Skeletal muscle cell (primary cell): Measurements from ENCODE around the gene ARHGEF25.
A peak's percentile ranks its signal among the peaks of the same experiment; 100 is the strongest.
"Not testable (repeated sequence)": the region's sequence is repeated elsewhere in the genome, so short reads cannot be mapped to it uniquely, and the experiment has no call there.

ENCODE experiments used
- DNase-seq: peaks from one replicate; pipeline ENCODE4 v3.0.0-alpha.2; 2010; ENCODE audit warnings: low read depth
- H3K4me3 ChIP-seq: 2 replicates; pipeline ENCODE4 v1.5.1; 2011; ENCODE audit warnings: low read depth, mild to moderate bottlenecking, control low read depth, low read length, moderate library complexity

The ARHGEF25 gene

GRCh38 chr12:57630891-57631433, 19.7 kb downstream of the ARHGEF25 start:
- H3K4me3 ChIP-seq = no peak overlapping the region

GRCh38 chr12:57631566-57632072, 20.4 kb downstream of the ARHGEF25 start:
- no peak overlapping the region for H3K4me3 ChIP-seq
- no peak for DNase-seq

More at GRCh38 chr12:57630891-57631433, 19.7 kb downstream of the ARHGEF25 start:
- no peak for DNase-seq

DNA sequence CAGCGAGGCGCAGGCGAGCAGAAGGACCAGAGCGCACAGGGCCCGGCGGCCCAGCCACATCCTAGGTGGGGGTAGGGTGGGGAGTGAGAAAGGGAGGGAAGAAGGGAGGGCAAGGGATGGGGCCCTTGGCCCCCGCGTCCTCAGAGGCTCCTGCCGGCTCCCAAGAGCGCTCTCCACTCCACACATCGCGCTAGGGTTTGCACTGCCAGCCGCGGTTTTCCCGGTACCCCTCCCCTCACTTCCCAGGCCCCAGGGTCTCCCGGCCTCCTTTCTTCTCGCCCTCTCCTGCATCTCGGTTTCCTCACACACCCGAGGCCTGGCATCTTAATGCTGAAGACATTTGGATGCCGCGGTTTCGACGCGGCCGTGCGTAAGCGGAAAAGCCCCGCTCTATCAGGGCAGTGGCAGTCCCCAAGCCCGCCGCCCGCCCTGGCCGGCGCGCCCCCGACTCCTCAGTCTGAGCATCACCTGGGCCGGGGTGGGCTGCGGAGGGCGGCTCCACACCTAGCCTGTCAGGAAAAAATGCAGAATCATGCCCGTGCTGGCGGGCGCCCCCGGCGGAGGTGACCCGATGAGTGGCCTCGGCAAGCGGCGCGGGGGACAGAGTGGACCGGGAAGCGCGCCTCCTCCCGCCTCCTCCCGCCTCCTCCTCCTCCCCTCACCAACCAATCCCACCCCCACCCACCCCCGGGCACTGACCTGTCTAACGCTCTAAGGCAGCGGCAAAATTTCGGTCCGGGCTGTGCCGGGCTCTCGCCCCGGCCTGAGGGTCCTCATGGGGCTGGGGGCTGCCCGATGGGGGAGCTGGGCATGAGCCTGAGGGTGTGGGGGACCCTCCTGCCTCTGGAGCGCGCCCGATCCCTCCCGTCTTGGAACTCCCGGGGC, 21.1 kb downstream of the ARHGEF25 start:
- no peak for DNase-seq
- peak overlapping the region; percentile 54 for H3K4me3 ChIP-seq

- DNase-seq = no peak
- H3K4me3 ChIP-seq = peak within 1 kb of the TSS; percentile 54
Observed at GRCh38 chr12:57632958-57633840, 22.0 kb downstream of the ARHGEF25 start, which contains the start of gene B4GALNT1. B4GALNT1 (minus strand) TSS chr12:57633201; CDS start chr12:57632132, 1,069 bp downstream.

DNA sequence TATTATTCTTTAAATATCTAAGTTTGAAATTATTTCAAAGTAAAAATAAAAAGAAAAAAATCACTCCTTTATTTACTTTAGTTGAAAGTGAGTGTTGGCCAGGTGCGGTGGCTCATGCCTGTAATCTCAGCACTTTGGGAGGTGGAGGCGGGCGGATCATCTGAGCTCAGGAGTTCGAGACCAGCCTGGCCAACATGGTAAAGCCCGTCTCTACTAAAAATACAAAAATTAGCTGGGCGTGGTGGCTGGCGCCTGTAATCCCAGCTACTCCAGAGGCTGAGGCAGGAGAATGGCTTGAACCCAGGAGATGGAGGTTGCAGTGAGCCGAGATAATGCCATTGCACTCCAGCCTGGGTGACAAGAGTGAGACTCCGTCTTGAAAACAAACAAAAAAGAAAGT, 25.5 kb downstream of the ARHGEF25 start:
- not testable (repeated sequence) for H3K4me3 ChIP-seq, DNase-seq

DNA sequence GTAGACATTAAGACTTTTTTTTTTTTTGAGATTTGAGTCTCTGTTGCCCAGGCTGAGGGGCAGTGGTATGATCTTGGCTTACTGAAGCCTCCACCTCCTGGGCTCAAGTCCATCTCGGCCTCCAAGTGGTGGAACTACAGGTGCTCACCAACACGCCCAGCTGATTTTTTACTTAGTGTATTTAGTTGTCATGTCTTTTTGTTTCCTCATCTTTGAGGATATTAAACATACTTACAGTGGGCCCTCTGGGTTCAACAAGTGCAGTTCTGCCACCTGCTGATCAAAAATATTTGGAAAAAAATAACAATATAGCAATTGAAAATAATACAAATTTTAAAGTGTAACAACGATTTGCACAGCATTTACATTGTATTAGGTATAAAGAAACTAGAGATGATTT, 26.1 kb downstream of the ARHGEF25 start:
- no peak overlapping the region for H3K4me3 ChIP-seq
- DNase-seq = no peak

- no peak overlapping the region for H3K4me3 ChIP-seq
- DNase-seq = no peak
Observed at GRCh38 chr12:57638096-57638495, 26.9 kb downstream of the ARHGEF25 start.

GRCh38 chr12:57640175-57641042, 29.2 kb downstream of the ARHGEF25 start:
- DNase-seq = no peak
- no peak overlapping the region for H3K4me3 ChIP-seq

- H3K4me3 ChIP-seq = no peak overlapping the region
- no peak for DNase-seq
Observed at GRCh38 chr12:57641699-57642442, 30.6 kb downstream of the ARHGEF25 start.

- DNase-seq, H3K4me3 ChIP-seq: not testable (repeated sequence)
Observed at GRCh38 chr12:57645990-57646658, 34.9 kb downstream of the ARHGEF25 start.

GRCh38 chr12:57646659-57647049, 35.4 kb downstream of the ARHGEF25 start:
- DNase-seq = not testable (repeated sequence)

DNA sequence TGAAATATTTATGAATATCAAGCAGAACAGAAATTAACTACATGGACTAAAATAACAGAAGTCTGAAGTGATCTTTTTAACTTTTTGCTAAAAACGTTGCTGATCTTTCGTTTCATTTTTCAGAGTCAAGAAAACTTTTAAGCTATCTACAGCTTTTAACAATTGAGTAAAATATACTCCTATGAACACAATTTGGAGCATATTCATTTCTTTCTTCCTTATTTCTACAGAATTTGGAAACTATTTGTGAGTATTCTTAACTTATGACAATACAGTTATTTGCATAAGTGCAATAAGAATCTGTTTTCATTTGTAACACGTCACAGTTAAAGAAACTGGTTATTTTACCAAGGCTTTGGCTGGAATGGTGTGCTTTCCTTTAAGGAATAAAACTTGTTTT, 42.8 kb downstream of the ARHGEF25 start:
- no peak for DNase-seq

More at GRCh38 chr12:57646659-57647049, 35.4 kb downstream of the ARHGEF25 start:
- H3K4me3 ChIP-seq = not testable (repeated sequence)

DNA sequence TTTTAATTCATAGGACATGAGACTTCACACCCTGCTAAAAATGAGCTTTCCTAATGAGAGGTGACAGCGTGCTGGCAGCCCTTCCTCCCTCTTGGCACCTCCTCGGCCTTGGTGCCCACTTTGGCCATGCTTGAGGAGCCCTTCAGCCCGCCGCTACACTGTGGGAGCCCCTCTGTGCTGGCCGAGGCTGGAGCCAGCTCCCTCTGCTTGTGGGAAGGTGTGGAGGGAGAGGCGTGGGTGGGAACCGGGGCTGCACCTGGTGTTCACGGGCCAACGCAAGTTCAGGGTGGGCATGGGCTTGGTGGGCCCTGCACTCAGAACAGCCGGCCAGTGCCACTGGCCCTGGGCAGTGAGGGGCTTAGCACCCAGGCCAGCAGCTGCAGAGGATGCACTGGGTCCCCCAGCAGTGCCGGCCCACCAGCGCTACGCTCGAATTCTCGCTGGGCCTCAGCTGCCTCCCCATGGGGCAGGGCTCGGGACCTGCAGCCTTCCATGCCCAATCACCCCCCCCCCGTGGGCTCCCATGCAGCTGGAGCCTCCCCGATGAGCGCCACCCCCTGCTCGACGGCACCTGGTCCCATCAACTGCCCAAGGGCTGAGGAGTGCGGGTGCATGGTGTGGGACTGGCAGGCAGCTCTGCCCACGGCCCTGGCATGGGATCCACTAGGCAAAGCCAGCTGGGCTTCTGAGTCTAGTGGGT, 44.5 kb downstream of the ARHGEF25 start:
- DNase-seq = no peak
- no peak overlapping the region for H3K4me3 ChIP-seq

More for the DNA sequence above, 42.8 kb downstream of the ARHGEF25 start:
- H3K4me3 ChIP-seq = no peak overlapping the region

GRCh38 chr12:57656408-57656807, 45.2 kb downstream of the ARHGEF25 start:
- not testable (repeated sequence) for H3K4me3 ChIP-seq, DNase-seq

GRCh38 chr12:57657744-57658143, 46.5 kb downstream of the ARHGEF25 start:
- no peak overlapping the region for H3K4me3 ChIP-seq
- no peak for DNase-seq

DNA sequence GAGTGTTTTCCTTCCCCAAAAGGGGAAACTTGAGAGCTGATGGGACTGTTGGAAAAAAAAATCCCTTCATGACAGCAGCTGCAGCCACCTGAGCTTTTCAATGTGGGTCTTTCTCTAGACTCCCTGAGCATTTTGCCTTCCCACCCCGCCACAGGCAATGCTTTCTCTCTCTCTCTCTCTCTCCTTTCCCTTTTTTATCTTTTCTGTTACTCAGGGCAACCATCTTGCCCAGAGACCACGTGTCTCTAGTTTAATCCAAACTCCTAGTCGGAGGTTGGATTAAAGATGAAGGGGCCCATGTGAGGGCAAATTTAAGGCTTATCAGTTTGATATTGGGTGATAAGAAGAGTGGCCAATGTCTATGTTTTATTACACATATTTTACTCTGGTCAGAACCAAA, 47.7 kb downstream of the ARHGEF25 start:
- DNase-seq = no peak
- H3K4me3 ChIP-seq = no peak overlapping the region

GRCh38 chr12:57661376-57661775, 50.1 kb downstream of the ARHGEF25 start:
- no peak for DNase-seq
- no peak overlapping the region for H3K4me3 ChIP-seq
